Neural progenitor cell (in vitro differentiated cells): ENCODE data around the gene SCGN. TPM values are rescaled to one million over a fixed set of nuclear protein-coding genes. Genes with fewer than 3 reads are reported as not detected.

ENCODE experiments used
- DNase-seq: peaks from one replicate; pipeline ENCODE4 v3.0.0-alpha.2; 2016; ENCODE audit warnings: low spot score
- H2AFZ ChIP-seq: fragments of 200-600 bp; sonication (generic); replicated peaks from 2 replicates; pipeline ENCODE4 v1.6.1; 2016; ENCODE audit warnings: antibody characterized with exemption
- H3F3A ChIP-seq: fragments of 200-600 bp; sonication (generic); 2 replicates; pipeline ENCODE4 v1.6.1; 2016; ENCODE audit warnings: antibody characterized with exemption, low read depth
- H3K27ac ChIP-seq: fragments of 200-600 bp; sonication (generic); 2 replicates; pipeline ENCODE4 v1.5.1; 2016; ENCODE audit warnings: mild to moderate bottlenecking
- H3K27me3 ChIP-seq: fragments of 200-600 bp; sonication (generic); 2 replicates; pipeline ENCODE4 v1.6.1; 2016; ENCODE audit warnings: mild to moderate bottlenecking, moderate library complexity
- H3K36me3 ChIP-seq: fragments of 200-600 bp; sonication (generic); 2 replicates; pipeline ENCODE4 v1.5.1; 2016
- H3K4me1 ChIP-seq: fragments of 200-600 bp; sonication (generic); 2 replicates; pipeline ENCODE4 v1.6.1; 2016; ENCODE audit warnings: mixed run types
- H3K4me2 ChIP-seq: fragments of 200-600 bp; sonication (generic); 2 replicates; pipeline ENCODE4 v1.6.1; 2016
- H3K4me3 ChIP-seq: fragments of 200-600 bp; sonication (generic); 2 replicates; pipeline ENCODE4 v1.5.1; 2016
- H3K79me2 ChIP-seq: fragments of 200-600 bp; sonication (generic); 2 replicates; pipeline ENCODE4 v1.6.1; 2016; ENCODE audit warnings: low read depth
- H3K9ac ChIP-seq: fragments of 200-600 bp; sonication (generic); 2 replicates; pipeline ENCODE4 v1.6.1; 2016
- H3K9me3 ChIP-seq: fragments of 200-600 bp; sonication (generic); 2 replicates; pipeline ENCODE4 v1.5.1; 2016; ENCODE audit warnings: low read depth
- H4K20me1 ChIP-seq: fragments of 200-600 bp; sonication (generic); 2 replicates; pipeline ENCODE4 v1.6.1; 2016; ENCODE audit warnings: low read depth
- H3K27ac Mint-ChIP-seq: 3 replicates; pipeline ENCODE4 v1.8.0; 2021; ENCODE audit warnings: mixed read lengths
- H3K27me3 Mint-ChIP-seq: 2 replicates; pipeline ENCODE4 v1.8.0; 2022; ENCODE audit warnings: low read depth, mild to moderate bottlenecking, inconsistent platforms, moderate library complexity, mixed read lengths; ENCODE audit not compliant: insufficient read depth
- H3K36me3 Mint-ChIP-seq: 3 replicates; pipeline ENCODE4 v1.8.0; 2021; ENCODE audit warnings: mixed read lengths
- H3K4me1 Mint-ChIP-seq: 3 replicates; pipeline ENCODE4 v1.8.0; 2021; ENCODE audit warnings: mixed read lengths
- H3K4me3 Mint-ChIP-seq: 3 replicates; pipeline ENCODE4 v1.8.0; 2021; ENCODE audit warnings: mild to moderate bottlenecking, moderate library complexity, mixed read lengths
- H3K9me3 Mint-ChIP-seq: 3 replicates; pipeline ENCODE4 v1.8.0; 2020; ENCODE audit warnings: mixed read lengths
- EZH2 ChIP-seq: fragments of 200-600 bp; sonication (generic); IDR thresholded peaks from 2 replicates; pipeline ENCODE4 v1.6.1; 2017; ENCODE audit warnings: antibody characterized with exemption, mild to moderate bottlenecking, moderate library complexity
- EZH2phosphoT487 ChIP-seq: fragments of 200-600 bp; sonication (generic); IDR thresholded peaks from 2 replicates; pipeline ENCODE4 v1.6.1; 2017; ENCODE audit warnings: antibody characterized with exemption
- total RNA-seq: library from RNA; depleted of rRNA; stranded (reverse); fragments of >200 nt; gene quantifications from 2 replicates; pipeline ENCODE4 v1.2.3, GENCODE V29; 2015; ENCODE audit warnings: low replicate concordance
- TF ChIP-seq, protein P1 (sequence below): fragments of 200-600 bp; sonication (generic); IDR thresholded peaks from 2 replicates; pipeline ENCODE4 v1.5.1; 2017; ENCODE audit warnings: antibody characterized with exemption, mild to moderate bottlenecking

The SCGN gene
- total RNA-seq, 1 donor from 2014 or later, result not detected

DNA sequence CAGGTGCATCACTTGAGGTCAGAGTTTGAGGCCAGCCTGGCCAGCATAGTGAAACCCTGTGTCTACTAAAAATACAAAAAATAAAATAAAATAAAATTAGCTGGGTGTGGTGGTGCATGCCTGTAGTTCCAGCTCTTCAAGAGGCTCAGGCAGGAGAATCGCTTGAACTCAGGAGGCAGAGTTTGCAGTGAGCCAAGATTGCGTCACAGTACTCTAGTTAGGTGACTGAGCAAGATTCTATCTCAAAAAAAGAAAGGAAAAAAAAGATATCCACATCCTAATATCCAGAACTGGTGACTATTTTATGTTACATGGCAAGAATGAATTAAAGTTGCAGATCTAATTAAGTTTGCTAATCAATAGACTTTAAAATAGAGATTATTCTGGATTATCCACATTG lies 32.5 kb downstream of the SCGN start:
- Mint-ChIP-seq H3K4me1 (no peaks in the 10 kb centered on the region), H3K27ac (no peak overlapping the region), H3K27me3 (no peaks in the 10 kb centered on the region), H3K4me3 (no peak overlapping the region), H3K9me3 (no peaks in the 10 kb centered on the region), H3K36me3 (no peaks in the 10 kb centered on the region)
- Histone ChIP-seq H3K9ac (no peak overlapping the region), H3K9me3 (no peaks in the 10 kb centered on the region), H3K79me2 (no peaks in the 10 kb centered on the region), H3K4me1 (no peaks in the 10 kb centered on the region), H2AFZ (no peak overlapping the region), H3K27me3 (no peaks in the 10 kb centered on the region), H3K27ac (no peak overlapping the region), H3K36me3 (no peaks in the 10 kb centered on the region), H3K4me3 (no peak overlapping the region), H3F3A (no peaks in the 10 kb centered on the region), H3K4me2 (no peak overlapping the region), H4K20me1 (no peaks in the 10 kb centered on the region)
- DNase-seq, result no peak
- TF ChIP-seq, protein P1, sequence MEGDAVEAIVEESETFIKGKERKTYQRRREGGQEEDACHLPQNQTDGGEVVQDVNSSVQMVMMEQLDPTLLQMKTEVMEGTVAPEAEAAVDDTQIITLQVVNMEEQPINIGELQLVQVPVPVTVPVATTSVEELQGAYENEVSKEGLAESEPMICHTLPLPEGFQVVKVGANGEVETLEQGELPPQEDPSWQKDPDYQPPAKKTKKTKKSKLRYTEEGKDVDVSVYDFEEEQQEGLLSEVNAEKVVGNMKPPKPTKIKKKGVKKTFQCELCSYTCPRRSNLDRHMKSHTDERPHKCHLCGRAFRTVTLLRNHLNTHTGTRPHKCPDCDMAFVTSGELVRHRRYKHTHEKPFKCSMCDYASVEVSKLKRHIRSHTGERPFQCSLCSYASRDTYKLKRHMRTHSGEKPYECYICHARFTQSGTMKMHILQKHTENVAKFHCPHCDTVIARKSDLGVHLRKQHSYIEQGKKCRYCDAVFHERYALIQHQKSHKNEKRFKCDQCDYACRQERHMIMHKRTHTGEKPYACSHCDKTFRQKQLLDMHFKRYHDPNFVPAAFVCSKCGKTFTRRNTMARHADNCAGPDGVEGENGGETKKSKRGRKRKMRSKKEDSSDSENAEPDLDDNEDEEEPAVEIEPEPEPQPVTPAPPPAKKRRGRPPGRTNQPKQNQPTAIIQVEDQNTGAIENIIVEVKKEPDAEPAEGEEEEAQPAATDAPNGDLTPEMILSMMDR, result no peak
- TF ChIP-seq EZH2 (no peak), EZH2phosphoT487 (no peak)

DNA sequence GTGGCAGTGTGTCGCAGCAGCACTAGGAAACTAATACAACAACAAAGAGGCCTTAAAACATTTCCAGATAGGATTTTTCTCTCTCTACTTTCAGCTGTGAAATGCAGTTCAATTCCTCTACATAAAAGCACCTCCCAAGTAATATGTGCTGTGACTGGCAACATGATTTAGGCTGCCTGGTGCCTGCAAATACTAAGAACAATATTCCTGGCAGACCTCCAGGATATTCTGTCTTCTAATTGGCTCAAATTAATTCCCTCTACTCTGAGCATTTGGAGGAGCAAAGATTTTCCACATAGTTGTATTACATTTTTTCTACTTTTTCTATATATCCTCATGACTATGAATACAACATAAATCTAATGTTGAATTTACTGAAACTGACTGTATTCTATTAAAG lies 33.2 kb downstream of the SCGN start:
- H3K27me3 Mint-ChIP-seq, result no peaks in the 10 kb centered on the region
- Histone ChIP-seq H3K4me2 (no peak overlapping the region), H3K9ac (no peak overlapping the region), H3K79me2 (no peaks in the 10 kb centered on the region), H4K20me1 (no peaks in the 10 kb centered on the region), H2AFZ (no peak overlapping the region), H3K4me1 (no peaks in the 10 kb centered on the region), H3K36me3 (no peaks in the 10 kb centered on the region), H3K27me3 (no peaks in the 10 kb centered on the region), H3K9me3 (no peaks in the 10 kb centered on the region), H3K27ac (no peak overlapping the region), H3K4me3 (no peak overlapping the region), H3F3A (no peaks in the 10 kb centered on the region)
- H3K27ac Mint-ChIP-seq, result no peak overlapping the region
- TF ChIP-seq EZH2 (no peak), EZH2phosphoT487 (no peak)
- TF ChIP-seq, protein P1, result no peak
- no peak for DNase-seq
- no peaks in the 10 kb centered on the region for H3K36me3 Mint-ChIP-seq
- H3K9me3 Mint-ChIP-seq, result no peaks in the 10 kb centered on the region
- no peak overlapping the region for H3K4me3 Mint-ChIP-seq
- H3K4me1 Mint-ChIP-seq, result no peaks in the 10 kb centered on the region

DNA sequence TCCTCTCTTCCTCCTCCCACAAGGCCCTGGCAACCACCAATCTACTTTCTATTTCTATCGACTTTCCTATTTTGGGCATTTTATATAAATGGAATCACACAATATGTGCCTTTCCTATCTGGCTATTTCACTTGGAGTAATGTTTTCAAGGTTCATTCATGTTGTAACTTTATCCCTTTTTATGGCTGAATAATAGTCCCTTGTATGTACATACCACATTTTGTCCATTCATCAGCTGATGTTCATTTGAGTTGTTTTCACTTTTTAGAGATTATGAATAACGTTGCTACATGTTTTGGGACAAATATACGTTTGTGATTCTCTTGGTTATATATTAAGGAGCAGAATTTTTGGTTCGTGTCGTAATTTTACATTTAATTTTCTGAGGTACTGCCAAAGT lies 33.9 kb downstream of the SCGN start:
- H3K27me3 Mint-ChIP-seq, result no peaks in the 10 kb centered on the region
- Histone ChIP-seq H3K36me3 (no peaks in the 10 kb centered on the region), H3K79me2 (no peaks in the 10 kb centered on the region), H3F3A (no peaks in the 10 kb centered on the region), H2AFZ (no peak overlapping the region), H3K4me1 (no peaks in the 10 kb centered on the region), H3K27ac (no peak overlapping the region), H3K4me3 (no peak overlapping the region), H3K9ac (no peak overlapping the region), H4K20me1 (no peaks in the 10 kb centered on the region), H3K27me3 (no peaks in the 10 kb centered on the region), H3K4me2 (no peak overlapping the region), H3K9me3 (no peaks in the 10 kb centered on the region)
- DNase-seq, result no peak
- H3K9me3 Mint-ChIP-seq, result no peaks in the 10 kb centered on the region
- no peaks in the 10 kb centered on the region for H3K36me3 Mint-ChIP-seq
- H3K27ac Mint-ChIP-seq, result no peak overlapping the region
- TF ChIP-seq, protein P1, result no peak
- TF ChIP-seq EZH2 (no peak), EZH2phosphoT487 (no peak)
- H3K4me1 Mint-ChIP-seq, result no peaks in the 10 kb centered on the region
- no peak overlapping the region for H3K4me3 Mint-ChIP-seq

DNA sequence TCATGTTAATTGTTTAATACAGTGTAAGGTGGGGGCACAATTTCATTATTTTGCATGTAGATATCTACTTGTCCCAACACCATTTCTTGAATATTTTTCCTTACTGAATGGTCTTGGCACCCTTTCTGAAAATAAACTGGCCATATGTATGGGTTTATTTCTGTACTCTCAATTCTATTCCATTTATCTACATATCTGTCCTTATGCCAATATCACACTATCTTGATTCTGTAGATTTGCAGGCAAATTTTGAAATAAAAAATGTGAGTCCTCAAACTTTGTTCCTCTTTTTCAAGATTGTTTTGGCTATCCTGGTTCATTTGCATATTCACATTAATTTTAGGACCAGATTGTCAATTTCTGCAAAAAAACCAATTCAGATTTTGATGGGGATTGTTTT lies 34.8 kb downstream of the SCGN start:
- Mint-ChIP-seq H3K4me3 (no peak overlapping the region), H3K27ac (no peak overlapping the region), H3K4me1 (peaks cover 6% of the 10 kb centered on the region), H3K9me3 (no peaks in the 10 kb centered on the region), H3K36me3 (no peaks in the 10 kb centered on the region), H3K27me3 (no peaks in the 10 kb centered on the region)
- peaks cover 7% of the 10 kb centered on the region for H3K4me1 ChIP-seq
- no peak overlapping the region for H3K9ac ChIP-seq
- no peaks in the 10 kb centered on the region for H3K79me2 ChIP-seq
- no peaks in the 10 kb centered on the region for H3K9me3 ChIP-seq
- no peak for DNase-seq
- H3K4me2 ChIP-seq, result no peak overlapping the region
- H2AFZ ChIP-seq, result no peak overlapping the region
- H3K4me3 ChIP-seq, result no peak overlapping the region
- H3K27me3 ChIP-seq, result no peaks in the 10 kb centered on the region
- H3K36me3 ChIP-seq, result no peaks in the 10 kb centered on the region
- TF ChIP-seq EZH2phosphoT487 (no peak), EZH2 (no peak)
- TF ChIP-seq, protein P1, result no peak
- H3F3A ChIP-seq, result peaks cover 3% of the 10 kb centered on the region
- H4K20me1 ChIP-seq, result no peaks in the 10 kb centered on the region
- H3K27ac ChIP-seq, result no peak overlapping the region
